ENCODE data around the gene NACA2. TPM values are rescaled to one million over a fixed set of nuclear protein-coding genes. Genes with fewer than 3 reads are reported as not detected.
"Not testable (repeated sequence)": the region's sequence is repeated elsewhere in the genome, so short reads cannot be mapped to it uniquely, and the experiment has no call there.

The NACA2 gene
- total RNA-seq, 6 experiments from 2014 or later = not detected

DNA sequence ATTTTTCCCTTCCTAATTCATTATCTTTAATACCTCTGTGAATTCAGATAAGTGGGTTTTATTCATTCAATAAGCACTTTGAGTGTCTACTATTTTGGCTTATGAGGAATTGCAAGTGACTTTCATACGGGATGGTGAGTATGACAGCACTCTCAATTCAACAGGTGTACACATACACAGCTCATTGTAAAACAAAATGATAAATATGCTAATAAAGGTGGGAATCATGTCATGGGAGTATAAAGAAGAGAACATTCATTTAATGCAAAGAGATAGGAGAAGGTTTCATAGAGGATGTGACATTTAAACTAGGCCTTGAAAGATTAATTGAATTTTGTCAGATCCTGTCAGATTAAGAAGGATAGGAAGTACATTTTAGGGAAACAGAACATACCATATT lies 19.4 kb downstream of the NACA2 start:
- no peak overlapping the region for H3K4me3 ChIP-seq
- ATAC-seq = no peak
- H3K27ac ChIP-seq = no peak overlapping the region
- no peaks in the 10 kb centered on the region for H3K4me1 ChIP-seq
- H3K36me3 ChIP-seq = no peaks in the 10 kb centered on the region
- TF ChIP-seq CTCF (IDR thresholded peaks at IDR 0.05) (no peak), POLR2A (IDR thresholded peaks at IDR 0.05) (no peak)
- WGBS (ENCODE audit: insufficient coverage, low coverage, low lambda C conversion rate, missing lambda C conversion rate) = 100% methylated on average over 1 of the region's 1 CpG
- intact Hi-C loops (cut with DNase I) = no loop called here
- no peaks in the 10 kb centered on the region for H3K9me3 ChIP-seq
- DNase-seq = no peak
- H3K27me3 ChIP-seq = no peaks in the 10 kb centered on the region

- WGBS (ENCODE audit: insufficient coverage, low coverage, low lambda C conversion rate, missing lambda C conversion rate) = 78% methylated on average over 1 of the region's 1 CpG
- intact Hi-C loops (cut with DNase I) = no loop called here
- H3K4me1 ChIP-seq = no peaks in the 10 kb centered on the region
- no peaks in the 10 kb centered on the region for H3K27me3 ChIP-seq
- no peak for TF ChIP-seq POLR2A (IDR thresholded peaks at IDR 0.05)
- TF ChIP-seq CTCF (IDR thresholded peaks at IDR 0.05) = no peak
- no peak overlapping the region for H3K27ac ChIP-seq
- H3K9me3 ChIP-seq = no peaks in the 10 kb centered on the region
- no peak overlapping the region for H3K4me3 ChIP-seq
- ATAC-seq (no peak), DNase-seq (no peak)
- no peaks in the 10 kb centered on the region for H3K36me3 ChIP-seq
Measured at GRCh38 chr17:61570118-61570517, 20.9 kb downstream of the NACA2 start.

- DNase-seq; H3K27me3 ChIP-seq; H3K4me1 ChIP-seq; ATAC-seq; H3K27ac ChIP-seq; intact Hi-C loops (cut with DNase I); H3K4me3 ChIP-seq; H3K36me3 ChIP-seq; H3K9me3 ChIP-seq: not testable (repeated sequence)
- 75% methylated on average over 4 of the region's 5 CpGs for WGBS (ENCODE audit: insufficient coverage, low coverage, low lambda C conversion rate, missing lambda C conversion rate)
Measured at GRCh38 chr17:61569525-61569924, 21.5 kb downstream of the NACA2 start.

DNA sequence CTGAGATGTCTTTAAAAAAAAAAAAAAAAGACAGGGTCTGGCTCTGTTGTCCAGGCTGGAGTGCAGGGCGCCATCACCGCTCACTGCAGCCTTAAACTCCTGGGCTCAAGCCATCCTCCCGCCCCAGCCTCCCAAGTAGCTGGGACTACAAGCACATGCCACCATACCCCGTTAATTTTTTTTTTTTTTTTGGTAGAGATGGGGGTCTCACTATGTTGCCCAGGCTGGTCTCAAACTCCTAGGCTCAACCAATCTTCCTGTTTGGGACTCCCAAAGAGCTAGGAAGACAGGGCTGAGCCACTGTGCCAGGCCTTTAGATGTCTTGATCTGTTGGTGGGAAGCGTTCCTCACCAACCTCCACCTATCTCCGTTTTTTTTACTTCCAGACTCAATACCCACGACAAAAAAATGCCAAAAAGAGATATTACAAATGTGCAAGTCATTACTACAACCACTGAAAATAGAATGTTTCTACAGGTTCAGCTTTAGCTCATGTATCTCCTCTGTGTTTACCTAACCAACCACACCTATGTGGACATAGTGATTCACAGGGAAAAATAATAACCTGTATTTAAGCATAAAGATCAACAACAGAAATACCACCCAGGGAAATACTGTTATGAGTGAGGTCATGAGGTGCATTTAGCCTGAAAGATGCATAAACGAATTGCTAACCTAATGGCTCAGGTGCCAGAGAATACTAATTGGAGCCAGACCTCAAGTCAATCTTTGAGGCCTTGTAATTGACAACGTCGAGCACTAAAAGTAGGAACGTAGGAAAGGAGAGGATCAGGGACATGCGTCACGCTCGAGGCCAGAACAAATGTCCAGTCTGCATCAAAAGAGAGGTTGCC lies 22.6 kb downstream of the NACA2 start:
- H3K27ac ChIP-seq = no peak overlapping the region
- no peak for TF ChIP-seq POLR2A (IDR thresholded peaks at IDR 0.05)
- TF ChIP-seq CTCF (IDR thresholded peaks at IDR 0.05) = no peak
- WGBS (ENCODE audit: insufficient coverage, low coverage, low lambda C conversion rate, missing lambda C conversion rate) = 70% methylated on average over 14 of the region's 14 CpGs
- no peaks in the 10 kb centered on the region for H3K36me3 ChIP-seq
- H3K4me1 ChIP-seq = no peaks in the 10 kb centered on the region
- H3K27me3 ChIP-seq = no peaks in the 10 kb centered on the region
- intact Hi-C loops (cut with DNase I) = no loop called here
- no peak overlapping the region for H3K4me3 ChIP-seq
- ATAC-seq (peak in 1 of 4 donors; percentile 54), DNase-seq (no peak)
- H3K9me3 ChIP-seq = no peaks in the 10 kb centered on the region

DNA sequence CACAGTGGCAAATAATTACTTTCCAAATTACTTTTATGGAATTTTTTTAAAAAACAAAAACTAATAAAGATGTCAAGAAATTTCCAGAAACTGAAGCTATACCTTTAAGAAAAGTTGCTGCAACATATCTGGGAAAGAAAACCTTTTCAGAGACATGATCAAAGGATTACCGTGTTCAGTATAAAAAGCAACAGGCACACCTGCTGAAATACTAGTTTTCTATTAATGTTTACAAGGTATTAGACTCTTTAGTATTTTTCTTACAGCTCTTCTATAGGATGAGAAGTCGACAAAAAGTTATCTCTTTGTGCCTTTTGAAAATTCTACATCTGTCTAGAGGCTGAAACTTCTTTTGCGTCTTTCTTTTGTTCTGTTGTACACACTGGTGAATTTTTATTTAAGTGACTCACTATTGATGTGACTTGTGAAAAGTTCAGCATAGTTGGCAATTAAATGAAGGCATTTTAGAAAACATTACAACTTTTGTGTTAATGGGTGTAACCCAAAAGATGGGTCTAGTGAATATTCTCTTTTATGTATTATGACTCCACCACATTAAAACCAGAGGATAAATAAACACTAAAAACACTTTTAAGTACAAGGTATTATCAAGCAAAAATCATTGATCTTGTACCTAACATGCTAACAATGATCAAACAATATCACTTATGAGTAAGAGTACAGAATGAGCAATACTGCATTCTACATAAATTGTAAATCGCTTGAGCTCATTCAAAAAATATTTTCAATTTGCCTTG lies 23.8 kb downstream of the NACA2 start:
- intact Hi-C loops (cut with DNase I) = no loop called here
- no peaks in the 10 kb centered on the region for H3K4me1 ChIP-seq
- no peak overlapping the region for H3K4me3 ChIP-seq
- TF ChIP-seq CTCF (IDR thresholded peaks at IDR 0.05) (no peak), POLR2A (IDR thresholded peaks at IDR 0.05) (no peak)
- no peak overlapping the region for H3K27ac ChIP-seq
- H3K27me3 ChIP-seq = no peaks in the 10 kb centered on the region
- H3K36me3 ChIP-seq = no peaks in the 10 kb centered on the region
- DNase-seq = no peak
- no peak for ATAC-seq
- H3K9me3 ChIP-seq = no peaks in the 10 kb centered on the region
- 75% methylated on average over 4 of the region's 4 CpGs for WGBS (ENCODE audit: insufficient coverage, low coverage, low lambda C conversion rate, missing lambda C conversion rate)

DNA sequence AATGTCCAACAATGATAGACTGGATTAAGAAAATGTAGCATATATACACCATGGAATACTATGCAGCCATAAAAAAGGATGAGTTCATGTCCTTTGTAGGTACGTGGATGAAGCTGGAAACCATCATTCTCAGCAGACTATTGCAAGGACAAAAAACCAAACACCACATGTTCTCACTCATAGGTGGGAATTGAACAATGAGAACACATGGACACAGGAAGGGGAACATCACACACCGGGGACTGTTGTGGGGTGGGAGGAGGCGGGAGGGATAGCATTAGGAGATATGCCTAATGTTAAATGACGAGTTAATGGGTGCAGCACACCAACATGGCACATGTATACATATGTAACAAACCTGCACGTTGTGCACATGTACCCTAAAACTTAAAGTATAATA lies 24.6 kb downstream of the NACA2 start:
- intact Hi-C loops (cut with DNase I); H3K27me3 ChIP-seq; DNase-seq; ATAC-seq; H3K4me1 ChIP-seq; H3K9me3 ChIP-seq; H3K27ac ChIP-seq; H3K36me3 ChIP-seq; H3K4me3 ChIP-seq: not testable (repeated sequence)
- 76% methylated on average over 4 of the region's 5 CpGs for WGBS (ENCODE audit: insufficient coverage, low coverage, low lambda C conversion rate, missing lambda C conversion rate)

DNA sequence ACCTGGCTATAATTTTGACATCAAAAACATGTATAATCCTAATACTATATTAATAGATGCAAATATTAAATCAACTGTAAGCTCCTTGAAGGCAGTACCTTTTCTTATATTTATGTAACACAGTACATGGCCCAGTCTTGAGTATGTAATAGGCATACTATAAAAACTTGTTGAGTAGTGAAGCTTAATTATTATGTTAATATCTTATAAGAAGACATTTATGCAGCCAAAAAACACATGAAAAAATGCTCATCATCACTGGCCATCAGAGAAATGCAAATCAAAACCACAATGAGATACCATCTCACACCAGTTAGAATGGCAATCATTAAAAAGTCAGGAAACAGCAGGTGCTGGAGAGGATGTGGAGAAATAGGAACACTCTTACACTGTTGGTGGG lies 25.2 kb downstream of the NACA2 start:
- H3K27ac ChIP-seq; intact Hi-C loops (cut with DNase I); H3K27me3 ChIP-seq; ATAC-seq; DNase-seq; H3K4me1 ChIP-seq; H3K36me3 ChIP-seq; H3K4me3 ChIP-seq; H3K9me3 ChIP-seq: not testable (repeated sequence)
